Measurements from ENCODE around the gene C10orf53. TPM values are rescaled to one million over a fixed set of nuclear protein-coding genes. Genes with fewer than 3 reads are reported as not detected.
"Not testable (repeated sequence)": the region's sequence is repeated elsewhere in the genome, so short reads cannot be mapped to it uniquely, and the experiment has no call there.

Gene C10orf53
- total and polyA plus RNA-seq, 7 experiments from 2014 or later: not detected

DNA sequence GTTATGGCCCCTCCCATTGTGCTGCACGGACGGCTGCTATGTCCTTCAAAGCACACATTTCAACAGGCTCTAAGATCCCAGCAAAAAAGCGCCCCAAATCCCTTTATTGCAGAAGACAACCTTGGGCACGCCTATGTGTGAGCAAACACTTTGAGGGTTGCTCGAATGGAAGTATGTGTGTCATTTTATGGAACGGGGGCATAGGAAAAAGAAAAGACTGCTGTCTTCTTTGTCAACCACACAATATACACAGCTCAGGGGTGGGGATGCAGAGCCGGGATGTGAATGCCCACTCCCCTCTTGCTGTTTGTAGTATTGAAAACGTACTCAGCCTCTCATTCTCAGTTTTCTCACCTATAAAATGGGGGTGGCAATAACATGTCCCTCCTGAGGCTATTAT lies 32.0 kb downstream of the C10orf53 start:
- Mint-ChIP-seq H3K4me3 (no peak overlapping the region), H3K36me3 (no peaks in the 10 kb centered on the region), H3K9me3 (peaks cover 0 to 8% (median 4%) of the 10 kb centered on the region in 11 donors), H3K4me1 (no peaks in the 10 kb centered on the region), H3K27me3 (peaks cover 0 to 43% (median 28%) of the 10 kb centered on the region in 5 donors), H3K27ac (no peak overlapping the region)
- CTCF ChIA-PET: no interaction called here
- Histone ChIP-seq H3K27me3 (ENCODE audit: control insufficient read depth in 2 of 2, insufficient read depth in 2 of 2, low read length in 2 of 2) (no peaks in the 10 kb centered on the region), H3K4me3 (ENCODE audit: low read length) (no peak overlapping the region), H3K36me3 (ENCODE audit: control insufficient read depth in 2 of 3, insufficient read depth in 3 of 3, low read length in 3 of 3) (no peaks in the 10 kb centered on the region), H3K4me1 (ENCODE audit: control insufficient read depth in 2 of 2, insufficient read depth in 2 of 2, low read length in 2 of 2) (no peaks in the 10 kb centered on the region), H3K27ac (ENCODE audit: low read depth, low read length) (no peak overlapping the region), H3K9me3 (ENCODE audit: control insufficient read depth in 2 of 3, low read length in 3 of 3) (no peaks in the 10 kb centered on the region)
- POLR2A ChIA-PET: no interaction called here
- ATAC-seq (no peak), DNase-seq (no peak)
- intact Hi-C loops (cut with micrococcal nuclease): no loop called here

DNA sequence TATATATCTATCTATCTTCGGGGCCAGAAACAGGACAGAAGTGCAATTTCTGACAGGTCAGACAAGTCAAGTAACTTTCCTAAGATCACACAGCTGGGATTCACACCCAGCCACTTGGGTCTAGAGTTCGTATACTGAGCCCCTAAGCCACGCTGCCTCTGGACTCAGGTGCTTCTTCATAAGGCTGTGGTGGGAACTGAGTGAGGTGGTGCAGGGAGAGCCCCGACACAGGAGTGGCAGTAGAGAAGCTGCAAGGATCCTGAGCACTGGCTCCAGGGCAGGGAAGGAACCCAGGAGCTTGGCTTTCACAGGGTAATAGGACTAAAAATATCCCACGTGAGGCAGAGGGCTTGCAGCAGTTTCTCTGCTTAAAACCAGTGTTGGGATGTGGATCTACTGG lies 33.8 kb downstream of the C10orf53 start:
- no peak overlapping the region for H3K4me3 Mint-ChIP-seq
- Histone ChIP-seq H3K36me3 (ENCODE audit: control insufficient read depth in 2 of 3, insufficient read depth in 3 of 3, low read length in 3 of 3) (no peaks in the 10 kb centered on the region), H3K4me3 (ENCODE audit: low read length) (no peak overlapping the region), H3K27ac (ENCODE audit: low read depth, low read length) (no peak overlapping the region), H3K27me3 (ENCODE audit: control insufficient read depth in 2 of 2, insufficient read depth in 2 of 2, low read length in 2 of 2) (no peaks in the 10 kb centered on the region), H3K9me3 (ENCODE audit: control insufficient read depth in 2 of 3, low read length in 3 of 3) (no peaks in the 10 kb centered on the region), H3K4me1 (ENCODE audit: control insufficient read depth in 2 of 2, insufficient read depth in 2 of 2, low read length in 2 of 2) (no peaks in the 10 kb centered on the region)
- DNase-seq (no peak), ATAC-seq (no peak)
- ChIA-PET POLR2A (no interaction called here), CTCF (no interaction called here)
- peaks cover 2 to 43% (median 32%) of the 10 kb centered on the region in 5 donors for H3K27me3 Mint-ChIP-seq
- no peaks in the 10 kb centered on the region for H3K4me1 Mint-ChIP-seq
- intact Hi-C loops (cut with micrococcal nuclease): no loop called here
- no peaks in the 10 kb centered on the region for H3K36me3 Mint-ChIP-seq
- H3K9me3 Mint-ChIP-seq: peaks cover 0 to 14% (median 5%) of the 10 kb centered on the region in 11 donors
- H3K27ac Mint-ChIP-seq: peak overlapping the region in 1 of 9 donors; percentile 14

DNA sequence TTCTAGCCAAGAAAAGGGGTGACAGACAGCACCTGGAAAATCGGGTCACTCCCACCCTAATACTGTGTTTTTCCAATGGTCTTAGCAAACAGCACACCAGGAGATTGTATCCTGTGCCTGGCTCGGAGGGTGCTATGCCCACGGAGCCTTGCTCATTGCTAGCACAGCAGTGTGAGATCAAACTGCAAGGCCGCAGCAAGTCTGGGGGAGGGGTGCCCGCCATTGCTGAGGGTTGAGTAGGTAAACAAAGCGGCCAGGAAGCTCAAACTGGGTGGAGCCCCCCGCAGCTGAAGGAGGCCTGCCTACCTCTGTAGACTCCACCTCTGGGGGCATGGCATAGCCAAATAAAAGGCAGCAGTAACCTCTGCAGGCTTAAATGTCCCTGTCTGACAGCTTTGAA lies 35.7 kb downstream of the C10orf53 start:
- H3K4me3 ChIP-seq (ENCODE audit: low read length); H3K36me3 Mint-ChIP-seq; H3K27ac ChIP-seq (ENCODE audit: low read depth, low read length); H3K9me3 ChIP-seq (ENCODE audit: control insufficient read depth in 2 of 3, low read length in 3 of 3); H3K27ac Mint-ChIP-seq; H3K4me1 ChIP-seq (ENCODE audit: control insufficient read depth in 2 of 2, insufficient read depth in 2 of 2, low read length in 2 of 2); H3K27me3 ChIP-seq (ENCODE audit: control insufficient read depth in 2 of 2, insufficient read depth in 2 of 2, low read length in 2 of 2); DNase-seq; H3K36me3 ChIP-seq (ENCODE audit: control insufficient read depth in 2 of 3, insufficient read depth in 3 of 3, low read length in 3 of 3); intact Hi-C loops (cut with micrococcal nuclease); H3K4me1 Mint-ChIP-seq; POLR2A ChIA-PET; CTCF ChIA-PET; ATAC-seq; H3K4me3 Mint-ChIP-seq: not testable (repeated sequence)
- Mint-ChIP-seq H3K9me3 (peaks cover 0 to 13% (median 5%) of the 10 kb centered on the region in 11 donors), H3K27me3 (peaks cover 2 to 38% (median 26%) of the 10 kb centered on the region in 5 donors)

DNA sequence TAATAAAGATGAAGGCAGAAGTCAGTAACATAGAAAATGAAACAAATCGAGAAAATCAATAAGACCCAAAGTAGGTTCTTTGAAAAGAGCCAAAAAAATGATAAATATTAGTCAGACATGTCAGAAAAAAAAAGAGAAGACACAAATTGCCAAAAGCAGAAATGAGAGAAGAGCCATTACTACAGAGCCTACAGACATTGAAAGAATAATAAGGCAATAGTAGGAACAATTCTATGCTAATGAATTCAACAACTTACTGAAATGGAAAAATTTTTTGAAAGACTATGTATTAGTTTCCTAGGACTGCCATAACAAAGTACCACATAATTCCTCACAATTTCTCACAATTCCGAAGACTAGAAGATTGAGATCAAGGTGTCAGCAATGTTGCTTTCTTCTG lies 47.1 kb downstream of the C10orf53 start:
- Mint-ChIP-seq H3K27me3 (peaks cover 0 to 6% (median 0%) of the 10 kb centered on the region in 5 donors), H3K9me3 (peaks cover 3 to 32% (median 11%) of the 10 kb centered on the region in 11 donors), H3K27ac (no peak overlapping the region), H3K4me1 (no peaks in the 10 kb centered on the region), H3K36me3 (peaks cover 0 to 4% (median 0%) of the 10 kb centered on the region in 5 donors), H3K4me3 (no peak overlapping the region)
- Histone ChIP-seq H3K4me1 (ENCODE audit: control insufficient read depth in 2 of 2, insufficient read depth in 2 of 2, low read length in 2 of 2) (no peaks in the 10 kb centered on the region), H3K27me3 (ENCODE audit: control insufficient read depth in 2 of 2, insufficient read depth in 2 of 2, low read length in 2 of 2) (no peaks in the 10 kb centered on the region), H3K4me3 (ENCODE audit: low read length) (no peak overlapping the region), H3K27ac (ENCODE audit: low read depth, low read length) (no peak overlapping the region), H3K36me3 (ENCODE audit: control insufficient read depth in 2 of 3, insufficient read depth in 3 of 3, low read length in 3 of 3) (no peaks in the 10 kb centered on the region), H3K9me3 (ENCODE audit: control insufficient read depth in 2 of 3, low read length in 3 of 3) (peaks cover 0 to 10% (median 0%) of the 10 kb centered on the region in 3 experiments)
- CTCF ChIA-PET: no interaction called here
- no peak for DNase-seq
- POLR2A ChIA-PET: no interaction called here
- intact Hi-C loops (cut with micrococcal nuclease): no loop called here
- no peak for ATAC-seq

DNA sequence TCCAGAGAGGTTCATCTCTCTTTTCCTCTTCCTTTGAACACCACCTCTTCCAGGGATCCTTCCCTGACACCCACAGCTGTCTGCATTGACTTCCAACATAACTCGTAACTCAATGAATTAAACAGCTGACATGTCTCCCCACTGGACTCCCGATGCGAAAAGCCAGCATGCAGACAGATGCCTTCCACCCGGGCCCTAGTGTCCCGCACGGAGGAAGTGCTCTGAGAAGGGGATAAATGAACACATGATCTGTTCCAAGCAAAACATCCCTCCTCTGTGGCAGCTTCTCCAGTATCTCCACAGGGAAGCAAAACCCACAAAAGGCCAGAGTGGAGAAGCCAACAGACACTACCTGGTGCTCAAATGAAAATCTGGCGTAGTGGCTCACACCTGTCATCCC lies 54.4 kb downstream of the C10orf53 start:
- H3K36me3 ChIP-seq (ENCODE audit: control insufficient read depth in 2 of 3, insufficient read depth in 3 of 3, low read length in 3 of 3): no peaks in the 10 kb centered on the region
- Mint-ChIP-seq H3K4me3 (no peak overlapping the region), H3K27ac (no peak overlapping the region), H3K27me3 (peaks cover 0 to 6% (median 0%) of the 10 kb centered on the region in 5 donors), H3K36me3 (no peaks in the 10 kb centered on the region), H3K4me1 (no peaks in the 10 kb centered on the region), H3K9me3 (peaks cover 0 to 9% (median 0%) of the 10 kb centered on the region in 11 donors)
- intact Hi-C loops (cut with micrococcal nuclease): no loop called here
- H3K27me3 ChIP-seq (ENCODE audit: control insufficient read depth in 2 of 2, insufficient read depth in 2 of 2, low read length in 2 of 2): no peaks in the 10 kb centered on the region
- no peaks in the 10 kb centered on the region for H3K4me1 ChIP-seq (ENCODE audit: control insufficient read depth in 2 of 2, insufficient read depth in 2 of 2, low read length in 2 of 2)
- no peak overlapping the region for H3K27ac ChIP-seq (ENCODE audit: low read depth, low read length)
- CTCF ChIA-PET: no interaction called here
- H3K9me3 ChIP-seq (ENCODE audit: control insufficient read depth in 2 of 3, low read length in 3 of 3): no peaks in the 10 kb centered on the region
- DNase-seq: no peak
- POLR2A ChIA-PET: no interaction called here
- ATAC-seq: no peak
- H3K4me3 ChIP-seq (ENCODE audit: low read length): no peak overlapping the region

DNA sequence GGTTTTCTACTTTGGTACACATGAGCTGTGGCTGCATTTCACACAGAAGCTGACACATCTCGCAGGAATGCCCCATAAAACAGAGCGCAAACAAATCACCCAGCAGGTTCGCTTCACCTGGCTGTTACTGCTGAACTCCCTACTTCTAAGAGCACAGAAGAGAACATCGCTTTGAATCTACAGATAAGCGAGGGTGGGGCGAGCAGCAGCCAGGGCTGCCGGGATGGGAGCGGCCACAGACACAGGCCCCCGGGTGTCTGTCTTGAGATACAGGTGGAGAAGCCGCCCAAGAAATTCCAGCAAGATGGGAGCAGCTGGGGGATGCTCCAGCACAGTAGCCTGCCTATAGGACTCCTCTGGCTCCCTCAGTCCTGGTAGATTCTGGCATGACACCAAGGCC lies 55.2 kb downstream of the C10orf53 start:
- ChIA-PET CTCF (no interaction called here), POLR2A (no interaction called here)
- Histone ChIP-seq H3K4me3 (ENCODE audit: low read length) (no peak overlapping the region), H3K9me3 (ENCODE audit: control insufficient read depth in 2 of 3, low read length in 3 of 3) (no peaks in the 10 kb centered on the region), H3K27me3 (ENCODE audit: control insufficient read depth in 2 of 2, insufficient read depth in 2 of 2, low read length in 2 of 2) (no peaks in the 10 kb centered on the region), H3K27ac (ENCODE audit: low read depth, low read length) (no peak overlapping the region), H3K36me3 (ENCODE audit: control insufficient read depth in 2 of 3, insufficient read depth in 3 of 3, low read length in 3 of 3) (no peaks in the 10 kb centered on the region), H3K4me1 (ENCODE audit: control insufficient read depth in 2 of 2, insufficient read depth in 2 of 2, low read length in 2 of 2) (no peaks in the 10 kb centered on the region)
- Mint-ChIP-seq H3K9me3 (peaks cover 0 to 6% (median 0%) of the 10 kb centered on the region in 11 donors), H3K4me1 (no peaks in the 10 kb centered on the region), H3K36me3 (no peaks in the 10 kb centered on the region), H3K27me3 (peaks cover 0 to 6% (median 0%) of the 10 kb centered on the region in 5 donors), H3K4me3 (peak overlapping the region in 1 of 10 donors; percentile 41), H3K27ac (no peak overlapping the region)
- intact Hi-C loops (cut with micrococcal nuclease): no loop called here
- no peak for DNase-seq
- ATAC-seq: no peak

DNA sequence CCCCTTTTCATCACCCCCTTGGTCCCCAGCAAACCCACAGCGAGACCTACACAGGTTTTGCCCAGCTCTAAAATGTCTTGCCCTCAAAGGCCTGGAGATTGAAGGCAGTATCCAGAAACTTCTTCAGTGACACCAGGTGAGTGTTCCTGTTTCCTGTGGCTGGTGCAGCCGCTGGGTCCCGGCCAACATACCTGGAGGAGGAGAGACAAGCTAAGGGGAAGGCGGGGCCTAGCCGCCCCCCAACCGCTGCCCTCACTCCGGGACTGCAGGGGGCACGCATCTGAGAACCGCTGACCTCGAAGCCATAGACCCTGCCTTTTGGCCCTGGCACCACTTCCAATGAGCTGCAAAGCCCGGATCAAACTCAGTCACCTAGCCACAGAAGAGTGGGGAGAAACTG lies 55.7 kb downstream of the C10orf53 start:
- no peaks in the 10 kb centered on the region for H3K36me3 Mint-ChIP-seq
- peaks cover 0 to 3% (median 0%) of the 10 kb centered on the region in 5 donors for H3K27me3 Mint-ChIP-seq
- intact Hi-C loops (cut with micrococcal nuclease): no loop called here
- peaks cover 0 to 2% (median 0%) of the 10 kb centered on the region in 11 donors for H3K9me3 Mint-ChIP-seq
- Histone ChIP-seq H3K4me1 (ENCODE audit: control insufficient read depth in 2 of 2, insufficient read depth in 2 of 2, low read length in 2 of 2) (no peaks in the 10 kb centered on the region), H3K4me3 (ENCODE audit: low read length) (no peak overlapping the region), H3K9me3 (ENCODE audit: control insufficient read depth in 2 of 3, low read length in 3 of 3) (no peaks in the 10 kb centered on the region), H3K36me3 (ENCODE audit: control insufficient read depth in 2 of 3, insufficient read depth in 3 of 3, low read length in 3 of 3) (no peaks in the 10 kb centered on the region), H3K27ac (ENCODE audit: low read depth, low read length) (no peak overlapping the region), H3K27me3 (ENCODE audit: control insufficient read depth in 2 of 2, insufficient read depth in 2 of 2, low read length in 2 of 2) (no peaks in the 10 kb centered on the region)
- CTCF ChIA-PET: no interaction called here
- no peaks in the 10 kb centered on the region for H3K4me1 Mint-ChIP-seq
- DNase-seq: no peak
- ATAC-seq: no peak
- no peak overlapping the region for H3K27ac Mint-ChIP-seq
- H3K4me3 Mint-ChIP-seq: no peak overlapping the region
- POLR2A ChIA-PET: no interaction called here
